NCI-H2029 treated with DMSO at 0.1 percent for 48 hours (cell line): ENCODE data around the gene CD59.
"Not testable (repeated sequence)": the region's sequence is repeated elsewhere in the genome, so short reads cannot be mapped to it uniquely, and the experiment has no call there.

Experiments used
- DNase-seq: peaks from one replicate; lab custom pipeline; 2025; lab: John Stamatoyannopoulos, UW

CD59 gene

DNA sequence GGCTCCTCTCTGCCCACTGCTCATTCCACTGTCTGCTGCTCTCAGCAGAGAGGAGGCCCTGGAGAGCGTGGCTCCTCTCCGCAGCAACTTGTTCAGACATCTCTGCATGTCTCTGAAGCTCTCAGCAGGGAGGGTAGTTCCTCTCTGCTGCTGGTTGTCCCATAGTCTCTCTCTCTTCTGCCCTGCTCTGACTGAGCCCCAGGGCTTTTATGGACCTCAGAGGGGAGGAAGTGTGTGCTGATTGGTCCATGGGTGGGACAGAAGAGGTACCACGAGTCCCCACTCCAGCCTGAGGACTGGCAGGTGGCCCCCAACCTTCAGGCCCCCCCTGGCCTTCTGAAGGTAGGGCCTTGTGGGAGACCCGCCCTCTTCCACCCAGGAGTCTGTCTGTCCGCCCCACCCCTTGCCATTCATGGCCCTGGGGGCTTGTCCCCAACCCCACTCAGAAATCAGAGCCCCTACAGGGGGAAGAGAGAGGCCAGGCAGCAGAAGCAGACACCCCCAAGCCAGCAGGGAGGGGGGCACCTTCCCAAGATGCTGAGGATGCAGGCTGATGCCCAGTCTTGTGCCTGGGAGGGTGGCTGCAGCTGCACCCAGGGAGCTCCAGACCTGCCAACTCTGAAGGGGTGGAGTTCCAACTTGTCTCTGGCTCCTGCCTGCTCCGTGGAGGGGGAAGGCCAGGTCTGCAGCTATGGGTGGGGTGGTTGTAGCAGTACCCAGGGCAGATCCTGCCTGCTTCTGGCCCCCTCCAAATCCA lies 70.7 kb downstream of the CD59 start:
- no peak for DNase-seq

DNA sequence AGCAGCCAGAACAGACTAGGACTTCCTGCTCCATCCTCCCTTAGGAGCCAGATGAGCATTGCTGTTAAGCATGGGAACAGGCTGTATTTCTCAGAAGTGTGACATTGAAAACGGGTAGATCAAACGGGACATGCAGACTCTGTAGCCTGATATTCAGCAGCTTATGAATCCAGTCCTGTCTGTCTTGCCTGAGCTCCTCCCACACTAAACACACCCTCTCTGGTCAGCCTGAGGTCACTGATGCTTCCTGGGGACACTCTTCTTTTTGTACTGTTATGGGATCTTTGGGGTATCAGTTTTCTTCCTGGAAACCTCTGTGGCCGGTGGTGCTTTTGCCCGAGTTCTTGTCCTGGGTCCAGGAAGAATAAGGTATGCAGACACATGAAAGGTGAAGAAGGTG lies 71.4 kb downstream of the CD59 start:
- no peak for DNase-seq

DNA sequence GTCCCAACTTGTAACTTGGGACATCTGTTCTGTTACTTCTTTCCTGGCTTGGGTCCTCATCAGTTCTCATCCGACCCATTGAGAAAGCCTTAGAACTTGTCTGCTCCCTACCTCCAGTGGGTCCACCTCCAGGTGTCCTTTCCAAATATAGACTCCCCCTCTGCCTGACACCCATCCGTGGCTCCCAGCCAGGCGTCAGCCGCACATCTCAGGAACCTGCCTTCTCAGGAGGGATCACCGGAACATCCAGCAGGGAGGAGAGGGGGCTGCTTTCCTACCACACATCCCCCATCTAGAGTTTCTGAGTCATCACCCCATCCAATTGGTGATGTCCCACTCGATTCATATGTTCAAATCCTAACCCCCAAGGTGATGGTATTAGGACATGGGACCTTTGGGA lies 72.1 kb downstream of the CD59 start:
- no peak for DNase-seq

DNA sequence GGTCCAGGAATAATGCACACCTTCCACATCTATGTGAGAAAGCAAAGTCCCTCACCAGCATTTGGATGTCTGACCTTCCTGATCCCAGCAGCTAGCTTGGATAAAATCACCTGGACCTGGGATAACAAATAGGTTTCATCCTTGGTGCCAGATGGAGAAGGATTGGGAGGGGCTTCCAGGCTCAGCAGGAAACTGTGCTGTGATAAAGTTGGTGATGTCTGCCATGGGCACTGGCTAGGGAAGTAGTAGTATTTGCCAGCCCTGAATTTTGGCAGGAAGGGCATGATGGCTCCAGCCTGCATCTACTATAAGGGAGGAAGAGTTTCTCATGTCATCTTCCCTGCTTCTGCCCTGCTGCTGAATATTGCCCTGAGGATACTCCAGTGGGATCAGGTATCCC lies 73.1 kb downstream of the CD59 start:
- no peak for DNase-seq

DNA sequence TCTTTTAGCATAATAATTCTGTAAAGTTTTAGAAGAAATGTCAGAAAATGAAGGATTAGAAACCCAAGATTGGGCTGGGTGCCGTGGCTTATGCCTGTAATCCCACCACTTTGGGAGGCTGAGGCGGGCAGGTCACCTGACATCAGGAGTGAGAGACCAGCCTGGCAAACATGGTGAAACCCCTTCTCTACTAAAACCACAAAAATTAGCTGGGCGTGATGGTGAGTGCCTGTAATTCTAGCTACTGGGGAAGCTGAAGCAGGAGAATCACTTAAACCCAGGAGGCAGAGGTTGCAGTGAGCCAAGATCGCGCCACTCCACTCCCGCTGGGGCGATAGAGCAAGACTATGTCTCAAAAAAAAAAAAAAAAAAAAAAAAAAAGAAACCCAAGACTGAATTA lies 74.7 kb downstream of the CD59 start:
- not testable (repeated sequence) for DNase-seq

DNA sequence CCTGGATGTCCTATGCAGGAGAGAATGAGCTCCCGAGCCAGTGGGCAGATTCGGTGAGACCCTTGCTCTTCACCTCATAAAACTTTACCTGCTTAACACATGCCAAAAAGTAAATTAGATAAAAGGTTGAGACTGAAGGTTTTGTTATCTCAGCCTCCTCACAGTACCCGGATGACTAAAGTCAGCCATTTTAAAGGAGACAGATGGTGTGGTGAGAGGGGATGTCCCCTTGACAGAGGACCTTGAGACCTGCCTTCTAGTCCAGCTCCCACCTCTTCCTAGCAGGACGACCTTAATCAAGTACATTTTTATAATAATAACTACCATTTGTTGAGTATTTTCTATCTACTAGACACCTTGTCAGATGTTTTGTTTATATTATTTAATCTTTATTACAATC lies 75.3 kb downstream of the CD59 start:
- DNase-seq: no peak

DNA sequence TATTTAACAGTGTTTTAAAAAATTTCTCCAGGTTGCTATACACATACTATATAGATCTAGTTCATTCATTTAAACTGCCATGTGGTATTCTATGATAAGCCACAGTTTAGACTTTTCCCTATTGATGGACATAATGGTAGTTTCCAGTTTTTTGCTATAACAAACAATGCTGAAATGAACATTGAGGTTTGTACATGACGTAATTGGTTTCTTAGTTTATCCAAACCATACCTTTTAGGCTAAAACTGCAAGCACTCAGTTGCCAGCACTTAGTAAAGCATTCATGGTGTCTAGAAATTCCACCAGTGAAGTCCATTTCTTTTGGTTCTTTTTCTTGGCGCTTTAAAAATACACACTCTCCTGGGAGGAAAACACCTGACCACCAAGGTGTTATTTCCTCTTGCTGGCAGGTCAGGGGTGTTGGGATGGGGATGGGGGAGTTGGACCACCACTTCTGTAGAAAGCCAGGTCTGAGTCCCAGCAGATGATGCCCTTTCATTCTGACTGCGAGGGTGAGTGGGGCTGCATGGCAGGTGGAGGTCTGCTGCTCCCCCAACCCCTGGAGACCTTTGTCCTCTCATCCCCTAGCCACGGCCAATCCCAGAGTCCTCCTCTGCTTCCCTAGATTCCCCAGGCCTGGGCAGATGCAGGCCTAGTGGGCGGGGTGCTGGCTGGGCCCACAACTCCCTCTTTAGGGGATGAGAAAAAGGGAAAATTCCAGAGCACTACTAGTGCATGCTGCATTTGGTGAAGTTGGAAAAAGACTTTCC lies 76.7 kb downstream of the CD59 start:
- DNase-seq: no peak

DNA sequence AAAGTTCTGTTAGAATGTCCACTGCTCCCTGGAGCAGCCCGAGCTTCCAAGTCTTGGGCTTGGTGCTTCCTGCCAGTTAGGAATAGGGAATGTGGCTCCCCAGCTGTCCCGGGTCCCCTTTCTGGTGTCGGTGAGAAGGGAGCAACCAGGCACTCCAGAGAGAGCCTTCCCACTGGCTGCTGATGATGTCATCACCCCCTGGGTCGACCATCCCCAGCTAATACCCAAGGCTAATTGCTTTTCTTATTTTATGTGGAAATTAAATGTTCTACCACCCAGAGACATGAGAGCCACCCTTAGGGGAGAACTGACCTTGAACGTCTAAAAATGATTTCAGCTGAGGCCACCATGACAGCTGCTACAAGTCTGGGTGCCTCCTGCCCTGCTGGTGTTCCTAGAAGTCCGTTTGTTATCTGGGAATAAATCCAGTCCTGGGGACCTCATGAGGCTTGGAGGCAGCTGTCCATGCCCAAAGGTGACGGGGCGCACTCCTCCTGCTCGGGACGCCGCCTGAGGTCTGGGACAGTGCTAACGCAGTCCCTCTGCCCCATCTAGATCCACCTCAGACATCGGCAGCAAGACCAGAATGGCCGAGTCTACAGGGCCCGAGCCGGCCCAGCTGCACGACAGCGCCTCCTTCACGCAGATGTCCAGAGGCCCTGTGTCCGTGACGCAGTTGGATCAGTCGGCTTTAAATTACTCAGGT lies 77.9 kb downstream of the CD59 start:
- no peak for DNase-seq

DNA sequence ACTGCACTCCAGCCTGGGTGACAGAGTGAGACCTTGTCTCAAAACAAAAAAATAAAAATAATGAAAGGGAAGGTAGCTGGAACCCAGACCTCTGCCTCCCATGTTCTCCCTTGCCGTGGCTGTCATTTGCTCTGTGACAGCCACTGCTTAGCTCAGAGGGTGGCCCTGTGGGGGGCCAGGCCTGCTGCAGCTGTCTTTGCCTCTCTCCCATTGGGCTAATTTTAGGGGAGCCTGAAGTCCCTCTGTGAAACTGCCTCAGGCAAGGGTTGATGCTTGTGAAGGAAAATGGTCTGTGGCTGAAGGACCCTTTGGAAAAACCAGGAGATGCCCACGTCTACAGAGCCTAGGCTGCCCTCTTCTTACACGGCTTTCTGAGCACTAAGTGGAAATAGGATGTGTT lies 78.5 kb downstream of the CD59 start:
- no peak for DNase-seq

DNA sequence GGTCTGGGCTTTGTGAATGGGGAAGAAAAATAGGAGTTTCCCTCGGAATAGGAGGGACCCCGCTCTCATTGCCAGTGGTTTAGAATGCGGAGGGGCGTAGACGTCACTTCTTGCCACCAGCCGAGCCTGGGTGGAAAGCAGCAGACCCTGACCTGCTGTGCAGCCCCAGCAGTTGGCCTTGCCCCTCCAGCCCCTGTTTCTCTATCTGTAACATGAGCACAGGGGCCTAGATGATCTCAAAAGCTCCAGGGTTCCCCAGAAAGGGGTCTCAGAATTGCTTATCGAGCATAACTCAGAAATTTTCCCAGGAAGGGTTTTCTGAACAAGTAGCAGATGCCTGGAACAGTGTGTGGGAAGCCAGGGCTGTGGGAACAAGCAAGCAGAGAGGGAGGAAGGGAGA lies 79.5 kb downstream of the CD59 start:
- no peak for DNase-seq

DNA sequence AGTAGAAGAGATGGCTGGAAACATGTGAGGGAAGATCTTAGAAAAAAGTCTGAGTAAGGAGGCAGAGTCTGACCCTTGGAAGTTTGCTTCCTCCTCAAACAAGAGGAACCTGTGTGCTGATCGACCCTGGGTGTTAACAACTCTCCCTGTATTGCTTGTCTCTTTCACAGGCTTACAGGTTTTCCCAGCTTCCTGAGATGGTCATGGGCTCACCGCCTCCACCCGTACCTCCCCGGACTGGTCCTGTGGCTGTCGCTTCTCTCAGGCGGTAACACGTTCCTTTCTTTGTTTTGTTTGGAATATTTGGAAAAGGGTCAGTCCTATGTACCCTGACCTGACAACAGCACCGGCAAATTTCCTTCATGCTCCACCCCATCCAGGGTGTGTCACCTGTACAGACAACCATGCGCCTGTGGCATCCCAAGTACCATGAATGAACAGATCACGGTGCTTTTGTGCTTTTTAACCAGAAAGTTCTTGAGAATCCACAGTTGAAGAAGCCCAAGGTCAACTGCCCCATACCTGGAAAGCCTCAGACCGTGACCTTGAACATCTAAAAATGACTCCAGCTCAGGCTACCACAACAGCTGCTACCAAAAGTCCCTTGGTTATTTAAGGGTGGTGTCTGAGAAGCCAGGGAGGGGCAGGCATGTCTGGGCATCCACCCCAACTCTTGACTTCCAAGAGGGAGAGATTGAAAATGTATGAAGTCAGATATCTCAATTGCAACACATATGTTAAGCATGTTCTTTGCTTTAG lies 80.2 kb downstream of the CD59 start:
- DNase-seq: no peak

DNA sequence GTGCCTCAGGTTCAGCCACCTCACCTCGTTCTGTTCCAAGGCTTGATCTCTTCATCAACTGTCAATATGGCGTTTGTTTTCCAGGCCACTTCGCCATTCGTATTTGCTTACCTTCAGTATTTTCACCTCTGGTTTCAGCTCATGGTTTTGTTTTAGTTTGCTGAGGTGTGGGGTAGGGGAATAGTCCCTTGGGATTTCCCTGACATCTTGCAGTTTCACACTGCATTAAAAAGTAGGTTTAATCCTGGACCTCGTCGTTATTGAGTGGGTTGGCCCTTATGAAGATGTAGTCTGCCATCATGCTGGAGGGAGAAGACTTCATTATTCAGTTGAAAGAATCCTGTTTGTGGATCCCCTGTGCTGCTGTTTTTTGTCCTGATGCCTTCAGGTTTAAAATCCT lies 81.6 kb downstream of the CD59 start:
- DNase-seq: no peak
